Upper lobe of right lung (tissue), 1 donor: ENCODE measurements around the gene DENND5A. TPM values are rescaled to one million over a fixed set of nuclear protein-coding genes. Genes with fewer than 3 reads are reported as not detected.
"Not testable (repeated sequence)": the region's sequence is repeated elsewhere in the genome, so short reads cannot be mapped to it uniquely, and the experiment has no call there.

Experiments used
- ATAC-seq: fragments of 200-7000 bp; cut with Tn5 transposase; one replicate; pipeline ENCODE4 v1.9.1; 2020; ENCODE audit warnings: mild to moderate bottlenecking, moderate library complexity
- DNase-seq: peaks from one replicate; pipeline ENCODE4 v3.0.0-alpha.2; 2020
- H3K27ac ChIP-seq: fragments of 200-600 bp; one replicate; pipeline ENCODE4 v1.8.0; 2022
- H3K27me3 ChIP-seq: fragments of 200-600 bp; one replicate; pipeline ENCODE4 v1.8.0; 2022; ENCODE audit warnings: mild to moderate bottlenecking
- H3K36me3 ChIP-seq: fragments of 200-600 bp; one replicate; pipeline ENCODE4 v1.8.0; 2022
- H3K4me1 ChIP-seq: fragments of 200-600 bp; one replicate; pipeline ENCODE4 v1.8.0; 2022
- H3K4me3 ChIP-seq: fragments of 200-600 bp; one replicate; pipeline ENCODE4 v1.8.0; 2022; ENCODE audit warnings: mild to moderate bottlenecking
- H3K9me3 ChIP-seq: fragments of 200-600 bp; one replicate; pipeline ENCODE4 v1.8.0; 2022
- CTCF ChIP-seq: fragments of 200-600 bp; IDR thresholded peaks from one replicate; pipeline ENCODE4 v1.8.0; 2022; ENCODE audit warnings: antibody characterized with exemption
- intact Hi-C: fragments of 100-400 bp; cut with DNase I; formaldehyde crosslinking; loops from one replicate; pipeline ENCODE4 v1.11.0; 2022
- total RNA-seq: library from RNA; stranded (reverse); fragmentation: NEBNext Ultra II Directional; extraction: Animal tissue kit (Norgen Biotek cat#: 25700); gene quantifications from one replicate; pipeline ENCODE4 v1.2.1, GENCODE V29; 2021
- donor health status: DM: no; HTN: yes; CAD: no; lungs with severe emphysema.

DENND5A gene
- total RNA-seq, 1 donor from 2014 or later, result 90.8 TPM

- Histone ChIP-seq H3K4me1 (peaks cover 13% of the 10 kb centered on the region), H3K36me3 (no peaks in the 10 kb centered on the region), H3K27me3 (no peaks in the 10 kb centered on the region), H3K27ac (no peak overlapping the region), H3K4me3 (no peak overlapping the region), H3K9me3 (no peaks in the 10 kb centered on the region)
- intact Hi-C loops, result no loop called here
- no peak for TF ChIP-seq CTCF
- DNase-seq (no peak), ATAC-seq (no peak)
Observed at GRCh38 chr11:9259981-9260837, 4.9 kb downstream of the DENND5A start.

GRCh38 chr11:9258279-9258678 lies 6.9 kb downstream of the DENND5A start:
- H3K4me3 ChIP-seq, DNase-seq, ATAC-seq, H3K9me3 ChIP-seq, H3K27me3 ChIP-seq, H3K36me3 ChIP-seq, intact Hi-C loops, H3K27ac ChIP-seq: not testable (repeated sequence)
- H3K4me1 ChIP-seq, result peaks cover 14% of the 10 kb centered on the region

- intact Hi-C loops, result no loop called here
- H3K4me3 ChIP-seq, result no peak overlapping the region
- no peaks in the 10 kb centered on the region for H3K27me3 ChIP-seq
- H3K36me3 ChIP-seq, result no peaks in the 10 kb centered on the region
- H3K9me3 ChIP-seq, result no peaks in the 10 kb centered on the region
- no peak overlapping the region for H3K27ac ChIP-seq
- no peak for TF ChIP-seq CTCF
- H3K4me1 ChIP-seq, result peaks cover 11% of the 10 kb centered on the region
- DNase-seq (no peak), ATAC-seq (no peak)
Observed at GRCh38 chr11:9254416-9254815, 10.7 kb downstream of the DENND5A start.

- no peaks in the 10 kb centered on the region for H3K36me3 ChIP-seq
- no peak for DNase-seq
- no peaks in the 10 kb centered on the region for H3K9me3 ChIP-seq
- no peak for ATAC-seq
- H3K4me3 ChIP-seq, result no peak overlapping the region
- no peak overlapping the region for H3K27ac ChIP-seq
- TF ChIP-seq CTCF, result no peak
- H3K4me1 ChIP-seq, result peaks cover 11% of the 10 kb centered on the region
- intact Hi-C loops, result no loop called here
- no peaks in the 10 kb centered on the region for H3K27me3 ChIP-seq
Observed at GRCh38 chr11:9253086-9253485, 12.1 kb downstream of the DENND5A start.

GRCh38 chr11:9251311-9251710 lies 13.8 kb downstream of the DENND5A start:
- intact Hi-C loops, result no loop called here
- no peak for TF ChIP-seq CTCF
- Histone ChIP-seq H3K4me1 (peaks cover 11% of the 10 kb centered on the region), H3K9me3 (no peaks in the 10 kb centered on the region), H3K4me3 (no peak overlapping the region), H3K36me3 (no peaks in the 10 kb centered on the region), H3K27ac (no peak overlapping the region), H3K27me3 (no peaks in the 10 kb centered on the region)
- ATAC-seq (no peak), DNase-seq (no peak)

- ATAC-seq (no peak), DNase-seq (no peak)
- Histone ChIP-seq H3K4me3 (no peak overlapping the region), H3K4me1 (peaks cover 11% of the 10 kb centered on the region), H3K27ac (no peak overlapping the region), H3K9me3 (no peaks in the 10 kb centered on the region), H3K27me3 (no peaks in the 10 kb centered on the region), H3K36me3 (no peaks in the 10 kb centered on the region)
- intact Hi-C loops, result no loop called here
- TF ChIP-seq CTCF, result no peak
Observed at GRCh38 chr11:9250139-9250582, 15.0 kb downstream of the DENND5A start.
